ENCODE data around the gene PODXL2. TPM values are rescaled to one million over a fixed set of nuclear protein-coding genes. Genes with fewer than 3 reads are reported as not detected.

The PODXL2 gene
- total RNA-seq, 1 experiment from 2014 or later: 5.7 TPM

GRCh38 chr3:127701280-127701911 lies 72.4 kb downstream of the PODXL2 start (continued):
- no peak for TF ChIP-seq CEBPB (IDR thresholded peaks at IDR 0.05; ENCODE audit: low read depth)
- no peak for TF ChIP-seq EGR1 (IDR thresholded peaks at IDR 0.05; ENCODE audit: low read depth)
- TF ChIP-seq JUND (IDR thresholded peaks at IDR 0.05): no peak
- TF ChIP-seq ZNF274 (IDR thresholded peaks at IDR 0.05; ENCODE audit: low read depth, low read length): no peak
- TF ChIP-seq CBX3 (IDR thresholded peaks at IDR 0.05; ENCODE audit: low read depth): no peak
- no peak for TF ChIP-seq ZBTB33 (IDR thresholded peaks at IDR 0.05; ENCODE audit: extremely low read depth, insufficient replicate concordance, low read length)
- TF ChIP-seq ELF1 (IDR thresholded peaks at IDR 0.05; ENCODE audit: borderline replicate concordance, low read depth): no peak
- TF ChIP-seq POLR2A (IDR thresholded peaks at IDR 0.05; ENCODE audit: borderline replicate concordance, extremely low read depth, insufficient read depth, insufficient read length): no peak

GRCh38 chr3:127702151-127702578 lies 73.2 kb downstream of the PODXL2 start:
- Histone ChIP-seq H3K4me3 (replicated peaks in 1 of 2; ENCODE audit: low read depth in 1 of 2, low read length in 2 of 2) (no peak overlapping the region), H3K27ac (ENCODE audit: low read depth, low read length) (no peak overlapping the region), H3K9me2 (ENCODE audit: insufficient read depth) (no peaks in the 10 kb centered on the region), H3K36me3 (ENCODE audit: control insufficient read depth in 1 of 2, insufficient read depth in 2 of 2, low read length in 2 of 2) (no peaks in the 10 kb centered on the region), H2AFZ (ENCODE audit: low read depth, low read length, poor library complexity, severe bottlenecking) (no peak overlapping the region), H3K4me1 (ENCODE audit: control insufficient read depth in 1 of 2, insufficient read depth in 2 of 2, low read length in 2 of 2) (peaks cover 0 to 18% of the 10 kb centered on the region in 2 experiments; a peak in 2 of 4 replicates), H3K9ac (ENCODE audit: low read length) (no peak overlapping the region), H3K79me2 (ENCODE audit: insufficient read depth, low read length) (no peaks in the 10 kb centered on the region), H3K4me2 (ENCODE audit: low read length) (no peak overlapping the region), H4K20me1 (ENCODE audit: insufficient read depth) (no peaks in the 10 kb centered on the region), H3K27me3 (ENCODE audit: insufficient read depth, low read length) (no peaks in the 10 kb centered on the region), H3K9me3 (ENCODE audit: control insufficient read depth in 1 of 2, insufficient read depth in 1 of 2, low read depth in 1 of 2, low read length in 2 of 2) (0 out of 4 replicates have a peak, but pooled peaks cover 0 to 5% of the 10 kb centered on the region in 2 experiments)
- ChIA-PET POLR2A (no interaction called here), RAD21 (ENCODE audit: low non-redundant PET in 1 of 2, low total read pairs in 2 of 2, uncharacterized antibody in 2 of 2, unreplicated experiment in 2 of 2) (no interaction called here), CTCF (no interaction called here)
- no peak for ATAC-seq
- BruUV-seq (replicated peaks): no TSS peak
- intact Hi-C loops (cut with micrococcal nuclease): no loop called here
- DNase-seq (ENCODE audit: low read depth, low spot score): no peak
- TF ChIP-seq POLR2AphosphoS5 (IDR thresholded peaks at IDR 0.05; ENCODE audit: low read depth, low read length) (no peak), CTCF (IDR thresholded peaks at IDR 0.05 in 2 of 3, conservative IDR thresholded peaks at IDR 0.05 in 1 of 3; ENCODE audit: borderline replicate concordance in 1 of 3, insufficient read depth in 1 of 3, low read depth in 2 of 3, low read length in 2 of 3) (no peak), CEBPB (IDR thresholded peaks at IDR 0.05; ENCODE audit: low read depth) (no peak), ELF1 (IDR thresholded peaks at IDR 0.05; ENCODE audit: borderline replicate concordance, low read depth) (no peak), EGR1 (IDR thresholded peaks at IDR 0.05; ENCODE audit: low read depth) (no peak), JUND (IDR thresholded peaks at IDR 0.05) (no peak), YY1 (IDR thresholded peaks at IDR 0.05; ENCODE audit: extremely low read depth, insufficient replicate concordance, low read depth, low read length) (no peak), EZH2phosphoT487 (IDR thresholded peaks at IDR 0.05; ENCODE audit: borderline replicate concordance) (no peak), SRF (IDR thresholded peaks at IDR 0.05; ENCODE audit: low read depth) (no peak), REST (IDR thresholded peaks at IDR 0.05; ENCODE audit: low read depth) (no peak), SIN3A (IDR thresholded peaks at IDR 0.05; ENCODE audit: low read depth) (no peak), TCF7L2 (IDR thresholded peaks at IDR 0.05; ENCODE audit: borderline replicate concordance, extremely low read depth, insufficient read depth, insufficient read length) (no peak), FOSL1 (IDR thresholded peaks at IDR 0.05; ENCODE audit: low read depth) (no peak)
